Hepatocyte (in vitro differentiated cells): ENCODE results near the gene GRID2IP.
"Not testable (repeated sequence)": the region's sequence is repeated elsewhere in the genome, so short reads cannot be mapped to it uniquely, and the experiment has no call there.

ENCODE experiments used
- CTCF ChIP-seq: fragments of 200-600 bp; sonication (generic); IDR thresholded peaks from 2 replicates; pipeline ENCODE4 v1.5.1; 2016; ENCODE audit warnings: antibody characterized with exemption, mild to moderate bottlenecking; ENCODE audit not compliant: poor library complexity
- EZH2 ChIP-seq: fragments of 200-600 bp; sonication (generic); IDR thresholded peaks from 2 replicates; pipeline ENCODE4 v1.6.1; 2016; ENCODE audit warnings: antibody characterized with exemption, mild to moderate bottlenecking, borderline replicate concordance

GRCh38 chr7:6450591-6450990, 100.7 kb downstream of the GRID2IP start:
- not testable (repeated sequence) for TF ChIP-seq CTCF, EZH2
